Activated CD4-positive, alpha-beta T cell treated with anti-CD3 and anti-CD28 coated beads for 36 hours (primary cell): ENCODE measurements around the gene LMAN1L. TPM values are rescaled to one million over a fixed set of nuclear protein-coding genes. Genes with fewer than 3 reads are reported as not detected.
A peak's percentile ranks its signal among the peaks of the same experiment; 100 is the strongest.

Experiments
- ATAC-seq: fragments of 200-7000 bp; cut with Tn5 transposase; one replicate; pipeline ENCODE4 v1.10.0; 2021; ENCODE audit warnings: mild to moderate bottlenecking, moderate library complexity
- CTCF ChIA-PET: fragments of 350-600 bp; sonication (Branson Sonifier 250); formaldehyde crosslinking; loops from one replicate; lab custom pipeline; 2021; ENCODE audit warnings: antibody characterized with exemption; lab: Charles Lee
- POLR2A ChIA-PET: fragments of 350-600 bp; sonication (Branson Sonifier 250); formaldehyde crosslinking; loops from one replicate; lab custom pipeline; 2021; ENCODE audit warnings: antibody characterized with exemption, inconsistent platforms; lab: Charles Lee
- DNase-seq: peaks from one replicate; pipeline ENCODE4 v3.0.0-alpha.2; 2020
- H3K27ac Mint-ChIP-seq: one replicate; pipeline ENCODE4 v1.8.0; 2021; ENCODE audit warnings: mixed read lengths
- H3K27me3 Mint-ChIP-seq: one replicate; pipeline ENCODE4 v1.8.0; 2021; ENCODE audit warnings: mixed read lengths
- H3K36me3 Mint-ChIP-seq: one replicate; pipeline ENCODE4 v1.8.0; 2021; ENCODE audit warnings: low read depth, mixed read lengths
- H3K4me1 Mint-ChIP-seq: one replicate; pipeline ENCODE4 v1.8.0; 2021; ENCODE audit warnings: mixed read lengths
- H3K4me3 Mint-ChIP-seq: one replicate; pipeline ENCODE4 v1.8.0; 2021; ENCODE audit warnings: mild to moderate bottlenecking, moderate library complexity, mixed read lengths
- H3K9me3 Mint-ChIP-seq: one replicate; pipeline ENCODE4 v1.8.0; 2021; ENCODE audit warnings: low read depth, mixed read lengths
- intact Hi-C, 2 experiments: fragments of 100-400 bp; cut with DNase I in 1 of 2; cut with micrococcal nuclease in 1 of 2; formaldehyde crosslinking; loops; one replicate each; pipeline versions ENCODE4 v1.14.2 to v1.15.1; 2022 to 2024; cut with DNase I, micrococcal nuclease
- total RNA-seq, 2 experiments: library from RNA; stranded (reverse); gene quantifications; one replicate each; pipeline ENCODE4 v1.2.3, GENCODE V29; 2021

The LMAN1L gene
- total RNA-seq, 2 experiments from 2014 or later: 0.25 TPM; not detected in 1

DNA sequence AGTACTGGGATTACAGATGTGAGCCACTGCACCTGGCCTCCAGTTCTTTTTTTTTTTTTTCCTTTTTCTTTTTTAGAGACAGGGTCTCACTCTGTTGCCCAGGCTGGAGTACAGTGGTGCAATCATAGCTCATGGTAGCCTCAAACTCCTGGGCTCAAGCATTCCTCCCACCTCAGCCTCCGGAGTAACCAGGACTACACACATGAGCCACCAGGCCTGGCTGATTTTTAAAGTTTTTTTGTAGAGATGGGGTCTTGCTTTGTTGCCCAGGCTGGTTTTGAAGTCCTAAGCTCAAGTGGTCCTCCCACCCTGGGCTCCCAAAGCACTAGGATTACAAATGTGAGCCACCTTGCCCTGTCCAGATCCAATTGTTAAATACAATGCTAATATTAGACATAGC lies 43.9 kb downstream of the LMAN1L start:
- Mint-ChIP-seq H3K27me3 (no peaks in the 10 kb centered on the region), H3K9me3 (no peaks in the 10 kb centered on the region), H3K36me3 (peaks cover 10% of the 10 kb centered on the region), H3K27ac (no peak overlapping the region), H3K4me1 (peaks cover 34% of the 10 kb centered on the region), H3K4me3 (no peak overlapping the region)
- ATAC-seq (no peak), DNase-seq (no peak)
- ChIA-PET CTCF (interaction anchor here (0.6 to 2.0 kb wide), 6 partner anchors 13 to 217 kb away, joined by 3 to 7 read pairs (median 3); no protein-coding TSS in a partner anchor), POLR2A (no interaction called here)
- intact Hi-C loops: no loop called here

DNA sequence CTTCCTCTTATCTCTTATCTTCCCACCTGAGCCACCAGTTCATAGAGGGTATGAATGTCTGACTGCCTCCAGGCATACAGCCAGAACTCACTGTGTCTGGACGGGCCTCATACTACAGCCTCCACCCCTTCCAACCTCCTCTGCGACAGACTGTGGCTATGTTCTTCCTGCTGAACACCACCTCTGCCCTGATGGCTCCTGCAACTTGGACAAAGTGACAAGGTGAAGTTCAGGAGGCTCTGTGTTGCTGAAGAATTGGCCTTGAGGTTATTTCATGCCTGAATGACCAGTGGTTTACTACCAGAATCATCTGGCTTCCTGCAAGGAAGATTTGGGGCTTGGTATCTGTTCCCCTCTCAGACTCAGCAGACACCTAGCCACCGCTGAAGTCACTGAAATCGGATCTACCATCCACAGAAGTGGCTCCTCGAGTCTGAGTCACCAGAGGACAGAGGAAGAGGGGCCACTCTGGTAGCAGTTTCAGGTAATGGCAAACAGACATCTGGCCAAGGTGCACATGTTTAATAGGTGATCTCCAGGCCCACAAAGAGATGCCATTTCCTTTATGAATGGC lies 44.5 kb downstream of the LMAN1L start:
- Mint-ChIP-seq H3K4me3 (no peak overlapping the region), H3K27me3 (no peaks in the 10 kb centered on the region), H3K36me3 (peaks cover 7% of the 10 kb centered on the region), H3K27ac (peak overlapping the region; percentile 56), H3K4me1 (peaks cover 34% of the 10 kb centered on the region), H3K9me3 (no peaks in the 10 kb centered on the region)
- ChIA-PET CTCF (interaction anchor here (0.6 to 2.0 kb wide), 5 partner anchors 45 to 217 kb away, joined by 3 to 7 read pairs (median 3); no protein-coding TSS in a partner anchor), POLR2A (no interaction called here)
- intact Hi-C loops: no loop called here
- ATAC-seq (no peak), DNase-seq (no peak)

DNA sequence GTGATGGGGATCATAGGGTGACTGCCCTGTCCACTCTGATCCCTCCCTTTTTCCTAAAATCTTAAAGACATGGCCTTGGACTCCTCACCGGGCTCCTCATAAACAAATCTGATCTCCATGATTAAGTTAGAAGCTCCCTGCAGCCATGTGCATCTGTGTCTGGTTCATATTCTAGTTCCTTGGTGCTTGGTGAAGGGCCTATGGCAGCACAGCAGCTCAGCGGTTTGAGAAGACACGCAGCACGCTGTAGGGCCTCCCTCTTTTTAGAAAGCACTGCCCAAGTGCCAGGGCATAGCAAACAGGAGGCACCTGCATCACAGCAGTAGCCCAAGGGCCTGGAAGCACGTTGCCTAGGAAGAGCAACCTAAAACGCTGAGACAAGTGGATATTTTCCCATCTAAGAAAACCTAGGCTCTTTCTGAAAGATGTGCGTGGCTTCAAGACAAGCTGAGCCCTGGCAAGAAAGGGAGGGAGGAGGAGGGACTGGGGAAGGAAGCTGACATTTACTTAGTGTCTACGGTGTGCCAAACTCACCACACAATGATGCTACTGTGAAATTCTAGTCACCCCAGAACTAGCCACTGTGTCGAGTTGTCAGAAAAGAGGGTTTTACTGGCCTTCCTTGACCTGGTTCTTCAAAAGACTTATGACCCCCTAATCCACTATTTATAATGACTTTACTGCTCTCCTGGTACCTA lies 45.2 kb downstream of the LMAN1L start:
- Mint-ChIP-seq H3K27me3 (no peaks in the 10 kb centered on the region), H3K9me3 (no peaks in the 10 kb centered on the region), H3K36me3 (peaks cover 7% of the 10 kb centered on the region), H3K4me1 (peaks cover 34% of the 10 kb centered on the region), H3K4me3 (no peak overlapping the region), H3K27ac (peak overlapping the region; percentile 85)
- ChIA-PET POLR2A (interaction anchor here (2.3 kb wide), 1 partner anchor 13 kb away, joined by 12 read pairs; no protein-coding TSS in a partner anchor), CTCF (interaction anchor here (0.6 to 2.4 kb wide), 6 partner anchors 9 to 804 kb away, joined by 3 to 11 read pairs (median 5); no protein-coding TSS in a partner anchor)
- peak; percentile 86 for ATAC-seq
- DNase-seq: no peak
- intact Hi-C loops: no loop called here

DNA sequence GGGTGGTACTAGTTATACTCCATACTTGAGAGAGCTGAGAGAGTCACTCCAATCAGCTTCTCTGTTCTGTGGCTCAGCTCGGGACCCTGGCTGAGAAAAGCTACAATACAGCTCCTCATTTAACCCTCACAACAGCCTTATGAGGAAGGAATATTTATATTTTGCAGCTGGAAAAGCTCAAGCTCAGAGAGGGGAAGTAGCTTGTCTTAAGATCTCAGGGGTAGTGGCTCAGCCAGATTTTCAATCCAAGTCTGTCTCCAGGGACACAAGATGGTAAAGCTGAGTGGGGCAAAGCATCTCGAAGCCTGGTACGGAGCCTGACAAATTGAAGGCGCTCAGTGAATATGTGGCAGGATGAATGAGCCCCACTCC lies 45.7 kb downstream of the LMAN1L start:
- peaks cover 34% of the 10 kb centered on the region for H3K4me1 Mint-ChIP-seq
- no peak for ATAC-seq
- H3K36me3 Mint-ChIP-seq: peaks cover 6% of the 10 kb centered on the region
- ChIA-PET CTCF (interaction anchor here (0.6 to 2.4 kb wide), 9 partner anchors 10 to 805 kb away, joined by 3 to 11 read pairs (median 4); no protein-coding TSS in a partner anchor), POLR2A (interaction anchor here (2.3 kb wide), 1 partner anchor 12 kb away, joined by 12 read pairs; no protein-coding TSS in a partner anchor)
- H3K27ac Mint-ChIP-seq: peak overlapping the region; percentile 85
- no peaks in the 10 kb centered on the region for H3K9me3 Mint-ChIP-seq
- DNase-seq: no peak
- H3K27me3 Mint-ChIP-seq: no peaks in the 10 kb centered on the region
- H3K4me3 Mint-ChIP-seq: no peak overlapping the region
- intact Hi-C loops: no loop called here

DNA sequence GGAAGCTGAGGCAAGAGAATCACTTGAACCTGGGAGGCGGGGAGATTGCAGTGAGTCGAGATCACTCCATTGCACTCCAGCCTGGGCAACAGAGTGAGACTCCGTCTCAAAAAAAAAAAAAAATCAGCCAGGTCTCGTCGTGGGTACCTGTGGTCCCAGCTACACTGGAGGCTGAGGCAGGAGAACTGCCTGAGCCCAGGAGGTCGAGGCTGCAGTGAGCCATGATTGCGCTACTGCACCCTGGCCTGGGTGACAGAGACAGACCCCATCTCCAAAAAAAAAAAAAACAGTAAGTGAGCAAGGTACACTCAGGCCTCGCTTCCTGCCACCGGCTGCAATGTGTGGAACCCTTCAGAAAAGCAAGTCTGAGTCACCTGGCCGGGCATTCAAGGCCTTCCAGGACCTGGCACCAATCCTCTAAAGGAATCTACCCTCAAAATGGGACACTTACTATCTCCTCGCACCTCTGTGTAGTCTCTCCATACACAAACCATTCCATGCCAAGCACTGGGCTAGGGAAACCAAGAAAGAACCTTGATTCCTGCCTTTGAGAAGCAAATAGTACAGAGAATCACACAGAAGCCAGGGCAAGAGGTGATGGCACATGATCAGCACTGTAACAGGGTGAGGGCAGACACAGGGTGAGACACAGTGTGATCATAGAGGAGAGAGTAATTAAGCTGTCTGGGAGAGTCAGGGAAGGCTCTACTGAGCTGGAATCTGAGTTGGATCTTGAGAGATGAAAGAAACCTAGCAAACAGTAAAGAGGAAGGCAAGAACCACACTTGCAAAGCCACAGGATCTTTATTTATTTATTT lies 50.8 kb downstream of the LMAN1L start:
- Mint-ChIP-seq H3K4me3 (no peak overlapping the region), H3K27me3 (no peaks in the 10 kb centered on the region), H3K27ac (peak overlapping the region; percentile 73), H3K4me1 (peaks cover 59% of the 10 kb centered on the region), H3K9me3 (no peaks in the 10 kb centered on the region), H3K36me3 (peaks cover 17% of the 10 kb centered on the region)
- ChIA-PET CTCF (no interaction called here), POLR2A (no interaction called here)
- peak; percentile 75 for ATAC-seq
- intact Hi-C loops: no loop called here
- peak; percentile 48 for DNase-seq

DNA sequence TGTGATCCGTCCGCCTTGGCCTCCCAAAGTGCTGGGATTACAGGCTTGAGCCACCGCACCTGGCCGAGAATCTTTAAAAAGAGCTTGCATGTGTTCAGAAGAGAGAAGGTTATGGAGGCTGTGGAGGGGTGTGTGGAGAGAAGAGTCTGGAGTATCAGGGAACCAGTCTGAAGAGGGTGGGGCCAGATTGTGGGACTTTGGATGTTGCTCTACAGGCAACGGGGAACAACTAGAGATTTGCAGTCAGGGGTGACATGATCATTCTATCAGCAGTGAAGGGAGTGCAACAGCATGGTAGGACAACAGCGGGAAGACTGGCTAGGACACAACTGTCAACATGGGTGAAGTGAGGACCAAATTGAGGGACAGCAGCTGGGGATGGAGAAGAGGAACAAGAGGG lies 51.7 kb downstream of the LMAN1L start:
- DNase-seq (no peak), ATAC-seq (no peak)
- intact Hi-C loops: no loop called here
- Mint-ChIP-seq H3K27ac (peak overlapping the region; percentile 39), H3K36me3 (peaks cover 17% of the 10 kb centered on the region), H3K4me1 (peaks cover 62% of the 10 kb centered on the region), H3K27me3 (no peaks in the 10 kb centered on the region), H3K9me3 (no peaks in the 10 kb centered on the region), H3K4me3 (no peak overlapping the region)
- ChIA-PET CTCF (no interaction called here), POLR2A (no interaction called here)

DNA sequence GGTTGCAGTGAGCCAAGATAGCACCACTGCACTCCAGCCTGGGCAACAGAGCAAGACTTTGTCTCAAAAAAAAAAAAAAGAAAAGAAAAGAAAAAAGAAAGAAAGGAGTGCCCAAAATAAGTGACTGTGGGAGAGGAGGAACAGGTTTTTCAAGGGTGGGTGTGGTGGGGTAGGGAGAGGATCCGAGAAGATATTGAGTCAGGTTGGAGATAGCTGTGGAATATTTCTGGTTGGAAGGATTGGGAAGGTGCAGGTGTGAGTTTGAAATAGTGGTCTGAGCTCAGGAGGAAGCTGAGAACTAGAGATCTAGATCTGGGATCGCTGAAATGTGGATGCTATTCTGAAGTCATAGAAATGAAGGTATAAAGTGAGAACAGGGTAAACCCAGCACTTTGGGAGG lies 52.7 kb downstream of the LMAN1L start:
- peaks cover 24% of the 10 kb centered on the region for H3K36me3 Mint-ChIP-seq
- intact Hi-C loops: no loop called here

DNA sequence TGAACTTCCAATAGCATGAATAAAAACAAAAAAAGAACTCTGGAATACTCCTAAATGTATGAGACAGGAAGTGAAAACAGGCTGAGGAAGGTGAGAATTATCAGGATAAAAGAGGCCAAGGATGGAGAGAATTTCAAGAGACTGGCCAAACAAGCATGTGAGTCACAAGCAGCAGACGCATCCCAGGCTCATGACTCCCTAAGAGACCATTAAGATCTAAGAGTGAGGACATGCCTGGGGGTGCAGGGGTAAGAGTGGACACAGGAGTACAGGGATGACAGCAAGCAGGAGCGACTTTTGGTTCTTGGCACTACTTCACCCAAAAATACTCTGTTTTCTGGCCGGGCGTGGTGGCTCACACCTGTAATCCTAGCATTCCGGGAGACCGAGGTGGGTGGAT lies 53.5 kb downstream of the LMAN1L start:
- ChIA-PET POLR2A (interaction anchor here (0.5 kb wide), 1 partner anchor 9 kb away, joined by 9 read pairs; no protein-coding TSS in a partner anchor), CTCF (interaction anchor here (0.6 to 0.9 kb wide), 2 partner anchors 21 to 98 kb away, joined by 3 read pairs; no protein-coding TSS in a partner anchor)
- ATAC-seq (no peak), DNase-seq (no peak)
- no peaks in the 10 kb centered on the region for H3K27me3 Mint-ChIP-seq
- no peak overlapping the region for H3K4me3 Mint-ChIP-seq
- H3K36me3 Mint-ChIP-seq: peaks cover 29% of the 10 kb centered on the region
- intact Hi-C loops: no loop called here
- peaks cover 74% of the 10 kb centered on the region for H3K4me1 Mint-ChIP-seq
- no peaks in the 10 kb centered on the region for H3K9me3 Mint-ChIP-seq
- peak overlapping the region; percentile 38 for H3K27ac Mint-ChIP-seq

More for the DNA sequence above, 52.7 kb downstream of the LMAN1L start:
- Mint-ChIP-seq H3K27ac (peak overlapping the region; percentile 24), H3K4me1 (peaks cover 66% of the 10 kb centered on the region), H3K9me3 (no peaks in the 10 kb centered on the region), H3K27me3 (no peaks in the 10 kb centered on the region), H3K4me3 (no peak overlapping the region)
- DNase-seq (no peak), ATAC-seq (no peak)
- ChIA-PET CTCF (interaction anchor here (1.1 kb wide), 1 partner anchor 36 kb away, joined by 3 read pairs; no protein-coding TSS in a partner anchor), POLR2A (no interaction called here)

DNA sequence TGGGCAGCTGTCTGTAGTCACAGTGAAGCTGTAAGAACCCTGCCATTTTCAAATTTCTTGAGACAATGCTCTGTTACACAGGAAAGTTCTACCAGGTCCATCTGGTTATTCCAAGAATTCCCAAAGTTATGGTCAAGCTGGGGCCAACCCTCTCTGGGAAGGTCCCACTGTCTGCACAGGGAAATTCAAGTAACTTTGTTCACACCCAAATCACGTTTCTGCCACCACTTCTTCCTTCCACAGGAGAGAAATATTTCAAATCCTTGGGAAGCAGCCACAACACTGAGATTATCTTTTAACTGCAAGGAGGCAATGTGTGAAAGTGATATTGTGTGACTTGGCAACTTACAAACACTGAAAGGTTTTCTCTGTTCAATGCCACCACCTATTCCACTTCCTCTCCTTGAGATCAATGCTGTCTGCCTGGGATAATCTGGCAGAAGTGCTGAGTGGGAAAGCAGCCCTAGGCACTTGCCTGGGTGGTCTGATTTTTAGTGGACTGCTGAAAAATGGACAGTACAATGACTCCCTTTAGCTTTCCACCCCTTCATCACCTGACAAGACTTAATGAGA lies 54.9 kb downstream of the LMAN1L start:
- no peak for DNase-seq
- no peaks in the 10 kb centered on the region for H3K9me3 Mint-ChIP-seq
- POLR2A ChIA-PET: interaction anchor here (0.7 kb wide), 1 partner anchor 142 kb away, joined by 3 read pairs; the partner anchor contains the start of gene CYP1A1

DNA sequence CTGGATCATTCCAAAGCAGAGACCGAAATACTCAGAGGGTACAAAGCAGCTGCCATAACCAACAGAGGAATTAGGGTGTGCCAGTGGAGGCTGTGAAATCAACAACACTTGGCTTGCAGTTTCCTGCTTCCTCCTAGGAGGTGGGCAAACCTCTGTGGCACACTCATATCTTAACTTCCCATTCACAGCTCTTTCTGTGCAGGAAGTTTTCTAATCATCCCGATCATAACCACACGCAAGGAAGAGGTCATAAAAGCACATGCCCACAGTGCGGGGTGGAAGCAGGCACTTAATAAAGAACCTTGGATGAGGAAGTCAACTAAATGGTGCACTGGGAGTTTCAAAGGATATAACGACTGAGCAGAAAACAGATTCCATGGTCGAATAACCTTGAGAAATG lies 55.4 kb downstream of the LMAN1L start:
- Mint-ChIP-seq H3K36me3 (peaks cover 29% of the 10 kb centered on the region), H3K27ac (peak overlapping the region; percentile 77), H3K9me3 (no peaks in the 10 kb centered on the region), H3K27me3 (no peaks in the 10 kb centered on the region), H3K4me3 (peak overlapping the region; percentile 14), H3K4me1 (peaks cover 87% of the 10 kb centered on the region)
- DNase-seq (peak; percentile 17), ATAC-seq (no peak)
- intact Hi-C loops: no loop called here
- ChIA-PET CTCF (interaction anchor here (0.6 to 4.3 kb wide), 3 partner anchors 15 to 127 kb away, joined by 3 to 38 read pairs (median 3); no protein-coding TSS in a partner anchor), POLR2A (interaction anchor here (0.7 kb wide), 1 partner anchor 143 kb away, joined by 3 read pairs; the partner anchor contains the start of gene CYP1A1)

More for the DNA sequence above, 54.9 kb downstream of the LMAN1L start:
- ATAC-seq: no peak
- CTCF ChIA-PET: interaction anchor here (0.9 to 4.3 kb wide), 3 partner anchors 12 to 34 kb away, joined by 3 to 38 read pairs (median 4); no protein-coding TSS in a partner anchor
- peaks cover 29% of the 10 kb centered on the region for H3K36me3 Mint-ChIP-seq
- no peaks in the 10 kb centered on the region for H3K27me3 Mint-ChIP-seq
- intact Hi-C loops: no loop called here
- peak overlapping the region; percentile 77 for H3K27ac Mint-ChIP-seq
- H3K4me1 Mint-ChIP-seq: peaks cover 83% of the 10 kb centered on the region
- peak overlapping the region; percentile 14 for H3K4me3 Mint-ChIP-seq
